ENCODE results near the gene RNF26. TPM values are rescaled to one million over a fixed set of nuclear protein-coding genes. Genes with fewer than 3 reads are reported as not detected.

RNF26 gene
- total RNA-seq, 1 experiment from 2014 or later: 90.6 TPM

- no peak for TF ChIP-seq EMX1 (CRISPR knock-in tag; IDR thresholded peaks at IDR 0.05)
- TF ChIP-seq NR1H2 (CRISPR knock-in tag; IDR thresholded peaks at IDR 0.05): no peak
- no peak for TF ChIP-seq MLX (CRISPR knock-in tag; IDR thresholded peaks at IDR 0.05)
- no peak for ATAC-seq
- CTCF ChIA-PET: interaction anchor here (0.9 to 12.9 kb wide), 19 partner anchors 8 to 923 kb away, joined by 3 to 262 read pairs (median 5); partner anchors contain the start of genes C1QTNF5, HINFP, MFRP and THY1
- POLR2A ChIA-PET: interaction anchor here (1.2 to 1.5 kb wide), 3 partner anchors 24 to 36 kb away, joined by 3 to 5 read pairs (median 4); no protein-coding TSS in a partner anchor
- no peaks in the 10 kb centered on the region for H3K36me3 Mint-ChIP-seq
- peaks cover 20% of the 10 kb centered on the region for H3K27me3 Mint-ChIP-seq (ENCODE audit: low read depth)
- DNase-seq (ENCODE audit: low spot score): no peak
- H3K4me3 Mint-ChIP-seq: no peak overlapping the region
- H3K4me1 Mint-ChIP-seq: peaks cover 50% of the 10 kb centered on the region
- no peaks in the 10 kb centered on the region for H3K9me3 Mint-ChIP-seq
- H3K27ac Mint-ChIP-seq: no peak overlapping the region
Observed at GRCh38 chr11:119380160-119380826, 46.0 kb downstream of the RNF26 start.

GRCh38 chr11:119380827-119381180 lies 46.5 kb downstream of the RNF26 start:
- 0 out of 2 replicates have a peak overlapping the region, but pooled peaks have one; percentile 12 for H3K27ac Mint-ChIP-seq

GRCh38 chr11:119381181-119381988 lies 47.1 kb downstream of the RNF26 start, which contains the start of gene USP2:
USP2 (minus strand) TSS chr11:119381690; CDS start chr11:119373480, 8,210 bp downstream.
- DNase-seq (ENCODE audit: low spot score): peak; percentile 98
- Mint-ChIP-seq H3K36me3 (no peaks in the 10 kb centered on the region), H3K9me3 (no peaks in the 10 kb centered on the region), H3K27me3 (ENCODE audit: low read depth) (peaks cover 20% of the 10 kb centered on the region), H3K4me1 (peaks cover 40% of the 10 kb centered on the region), H3K27ac (peak within 1 kb of the TSS; percentile 12; the same call in 1 of the 2 replicates), H3K4me3 (no peak within 1 kb of the TSS)
- ChIA-PET POLR2A (interaction anchor here (0.6 to 1.5 kb wide), 5 partner anchors 20 to 35 kb away, joined by 3 to 5 read pairs (median 4); no protein-coding TSS in a partner anchor), CTCF (interaction anchor here (0.6 to 12.9 kb wide), 29 partner anchors 8 to 922 kb away, joined by 3 to 262 read pairs (median 4); partner anchors contain the start of genes C1QTNF5, HINFP, MFRP and RNF26)
- peak; percentile 83 for ATAC-seq
- TF ChIP-seq ZNF138 (CRISPR knock-in tag; conservative IDR thresholded peaks at IDR 0.05) (no peak), ATF1 (CRISPR knock-in tag; IDR thresholded peaks at IDR 0.05) (no peak; the same call in 1 of the 2 replicates), EMX1 (CRISPR knock-in tag; IDR thresholded peaks at IDR 0.05) (no peak), ZNF232 (CRISPR knock-in tag; IDR thresholded peaks at IDR 0.05) (0 out of 2 replicates have a peak, but pooled peaks have one; percentile 37), PRRX2 (CRISPR knock-in tag; IDR thresholded peaks at IDR 0.05) (no peak), E2F1 (CRISPR knock-in tag; IDR thresholded peaks at IDR 0.05) (no peak), NR1H2 (CRISPR knock-in tag; IDR thresholded peaks at IDR 0.05) (no peak), RORB (CRISPR knock-in tag; IDR thresholded peaks at IDR 0.05) (no peak), ERG (CRISPR knock-in tag; IDR thresholded peaks at IDR 0.05) (no peak), USF2 (CRISPR knock-in tag; IDR thresholded peaks at IDR 0.05) (peak; percentile 68), ZMAT4 (CRISPR knock-in tag; IDR thresholded peaks at IDR 0.05) (no peak), ZNF532 (CRISPR knock-in tag; IDR thresholded peaks at IDR 0.05; ENCODE audit: borderline replicate concordance) (no peak), NFYB (CRISPR knock-in tag; conservative IDR thresholded peaks at IDR 0.05; ENCODE audit: low read depth) (peak; percentile 55), IRF1 (CRISPR knock-in tag; IDR thresholded peaks at IDR 0.05) (no peak)

More at GRCh38 chr11:119380827-119381180, 46.5 kb downstream of the RNF26 start:
- peaks cover 45% of the 10 kb centered on the region for H3K4me1 Mint-ChIP-seq
- no peak overlapping the region for H3K4me3 Mint-ChIP-seq
- ChIA-PET CTCF (interaction anchor here (0.6 to 12.9 kb wide), 28 partner anchors 8 to 922 kb away, joined by 3 to 262 read pairs (median 4); partner anchors contain the start of genes C1QTNF5, HINFP, MFRP and RNF26), POLR2A (interaction anchor here (0.6 to 1.5 kb wide), 5 partner anchors 19 to 36 kb away, joined by 3 to 5 read pairs (median 4); no protein-coding TSS in a partner anchor)
- H3K9me3 Mint-ChIP-seq: no peaks in the 10 kb centered on the region
- ATAC-seq (peak; percentile 12), DNase-seq (ENCODE audit: low spot score) (no peak)
- no peak for TF ChIP-seq ATF1 (CRISPR knock-in tag; IDR thresholded peaks at IDR 0.05)
- peak; percentile 76 for TF ChIP-seq MAX (CRISPR knock-in tag; IDR thresholded peaks at IDR 0.05)
- peaks cover 20% of the 10 kb centered on the region for H3K27me3 Mint-ChIP-seq (ENCODE audit: low read depth)
- H3K36me3 Mint-ChIP-seq: no peaks in the 10 kb centered on the region
